IMR-90 (cell line): ENCODE measurements around the gene RGR.

Experiments used
- BHLHE40 ChIP-seq: fragments of 150-350 bp; IDR thresholded peaks from 2 replicates; pipeline ENCODE4 v1.6.1; 2016; ENCODE audit warnings: mild to moderate bottlenecking, low read depth, low read length
- CTCF ChIP-seq: conservative IDR thresholded peaks from 2 replicates; pipeline ENCODE4 v1.5.1; 2012; ENCODE audit warnings: mild to moderate bottlenecking, low read depth, low read length, improper control_type of control experiment
- FOS ChIP-seq: fragments of 150-350 bp; IDR thresholded peaks from 2 replicates; pipeline ENCODE4 v1.6.1; 2016; ENCODE audit warnings: low read depth, low read length
- MAFK ChIP-seq: IDR thresholded peaks from 2 replicates; pipeline ENCODE4 v1.6.1; 2012; ENCODE audit warnings: low read depth, low read length, improper control_type of control experiment
- MAZ ChIP-seq: IDR thresholded peaks from 2 replicates; pipeline ENCODE4 v1.6.1; 2012; ENCODE audit warnings: low read depth, mild to moderate bottlenecking, low read length, improper control_type of control experiment, moderate library complexity, borderline replicate concordance
- POLR2A ChIP-seq: IDR thresholded peaks from 2 replicates; pipeline ENCODE4 v1.6.1; 2012; ENCODE audit warnings: mild to moderate bottlenecking, low read depth, low read length
- RAD21 ChIP-seq: IDR thresholded peaks from 2 replicates; pipeline ENCODE4 v1.6.1; 2012; ENCODE audit warnings: low read length, improper control_type of control experiment
- RCOR1 ChIP-seq: IDR thresholded peaks from 2 replicates; pipeline ENCODE4 v1.6.1; 2012; ENCODE audit warnings: mild to moderate bottlenecking, low read length, improper control_type of control experiment; ENCODE audit not compliant: insufficient replicate concordance
- RFX5 ChIP-seq: IDR thresholded peaks from 2 replicates; pipeline ENCODE4 v1.8.0; 2012; ENCODE audit warnings: low read depth, mild to moderate bottlenecking, low read length, moderate library complexity
- SMC3 ChIP-seq: fragments of 150-350 bp; IDR thresholded peaks from 2 replicates; pipeline ENCODE4 v1.6.1; 2016; ENCODE audit warnings: low read depth, mild to moderate bottlenecking, antibody characterized with exemption, low read length, moderate library complexity
- USF2 ChIP-seq: fragments of 150-350 bp; IDR thresholded peaks from 2 replicates; pipeline ENCODE4 v1.6.1; 2017; ENCODE audit warnings: mild to moderate bottlenecking, antibody characterized with exemption, low read length, low read depth

GRCh38 chr10:84296091-84296981 is 51.5 kb downstream of the RGR start:
- peak; percentile 82 for TF ChIP-seq RCOR1
- TF ChIP-seq CTCF: no peak
- TF ChIP-seq SMC3: no peak; the same call in 1 of the 2 replicates
- no peak for TF ChIP-seq RFX5
- peak; percentile 73 for TF ChIP-seq POLR2A
- peak; percentile 19; the same call in 1 of the 2 replicates for TF ChIP-seq MAZ
- no peak for TF ChIP-seq MAFK
- no peak for TF ChIP-seq USF2
- peak; percentile 26; the same call in 1 of the 2 replicates for TF ChIP-seq BHLHE40
- TF ChIP-seq RAD21: peak; percentile 15
- peak; percentile 68 for TF ChIP-seq FOS
